GOT3 (cell line): ENCODE data around the gene SSTR4.

Source experiments
- DNase-seq: peaks from one replicate; lab custom pipeline; 2025; ENCODE audit warnings: mixed read lengths; lab: John Stamatoyannopoulos, UW

SSTR4 gene

GRCh38 chr20:23043376-23043775 lies 8.3 kb downstream of the SSTR4 start:
- DNase-seq = no peak

DNA sequence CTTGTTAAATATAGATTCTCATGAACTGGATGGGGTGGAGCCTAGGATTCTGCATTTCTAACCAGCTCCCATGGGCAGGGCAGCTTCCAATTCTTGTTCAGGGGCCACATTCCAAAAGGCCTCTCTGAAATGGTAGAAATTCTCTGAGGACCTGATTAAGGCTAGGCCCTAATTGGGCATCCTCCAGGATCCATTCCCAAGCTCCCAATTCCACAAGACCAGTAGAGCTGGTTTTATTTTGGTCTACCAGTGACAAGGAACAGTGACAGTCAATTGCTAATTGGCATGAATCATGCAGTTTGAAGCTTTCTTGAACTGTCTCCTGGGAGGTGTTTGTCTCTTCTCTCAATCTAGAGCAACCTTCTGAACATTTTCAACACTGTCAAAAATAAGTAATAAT lies 11.3 kb downstream of the SSTR4 start:
- no peak for DNase-seq

DNA sequence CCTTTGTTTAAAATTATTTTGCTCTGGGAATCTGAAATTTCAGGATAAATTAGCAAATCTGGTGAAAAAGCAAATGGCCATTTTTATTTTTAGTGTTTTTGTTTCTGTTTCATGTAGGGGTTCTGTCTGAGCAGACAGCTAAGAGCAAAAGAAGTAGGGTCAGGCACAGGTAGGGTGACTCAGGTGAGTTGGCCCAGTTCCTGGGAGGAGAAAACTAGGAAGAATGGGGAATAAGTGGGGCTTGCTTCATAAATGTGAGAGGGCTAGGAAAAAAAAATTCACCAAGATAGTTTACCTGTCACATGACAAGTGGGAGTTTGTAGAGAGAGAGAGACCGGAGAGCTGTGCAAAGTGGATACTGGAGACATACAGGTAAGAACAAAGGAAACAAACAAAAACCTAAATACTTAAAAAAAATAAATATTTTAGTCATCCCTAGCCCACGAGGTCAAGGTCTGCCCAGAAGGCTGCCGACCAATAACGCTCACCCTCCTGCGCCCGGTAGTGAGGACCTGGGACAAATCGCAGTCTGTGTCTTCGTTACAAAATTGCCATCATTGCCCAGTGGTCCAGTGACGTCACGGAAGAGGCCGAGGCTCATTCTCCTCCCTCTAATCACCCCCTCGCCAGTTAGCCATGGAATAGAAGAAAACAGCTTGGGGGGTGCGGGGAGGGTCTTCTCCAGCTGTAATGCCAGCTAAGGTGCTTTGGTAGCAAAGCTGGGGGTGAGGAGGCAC lies 12.1 kb downstream of the SSTR4 start:
- no peak for DNase-seq

DNA sequence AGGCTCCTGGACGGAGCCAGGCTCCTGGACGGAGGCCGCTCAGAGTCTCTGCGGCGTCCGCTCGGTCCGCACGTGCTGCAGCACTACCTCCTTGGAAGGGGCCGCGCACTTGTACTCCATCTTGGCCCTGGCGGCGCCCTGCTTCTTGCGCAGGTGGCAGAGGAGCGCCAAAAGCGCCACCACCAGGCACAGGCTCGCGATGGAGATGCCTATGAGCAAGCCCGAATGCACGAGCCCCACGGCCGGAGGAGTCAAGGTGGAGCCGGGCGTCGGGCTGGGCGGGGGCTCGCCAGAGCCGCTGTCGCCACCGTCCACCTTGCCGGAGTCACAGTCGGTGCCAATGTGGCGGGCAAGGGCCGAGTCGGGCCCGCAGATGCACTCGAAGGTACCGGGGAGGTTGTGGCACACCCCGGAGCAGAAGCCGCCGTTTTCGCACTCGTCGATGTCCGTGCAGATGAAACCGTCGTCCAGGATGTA lies 12.7 kb downstream of the SSTR4 start:
- DNase-seq = no peak

DNA sequence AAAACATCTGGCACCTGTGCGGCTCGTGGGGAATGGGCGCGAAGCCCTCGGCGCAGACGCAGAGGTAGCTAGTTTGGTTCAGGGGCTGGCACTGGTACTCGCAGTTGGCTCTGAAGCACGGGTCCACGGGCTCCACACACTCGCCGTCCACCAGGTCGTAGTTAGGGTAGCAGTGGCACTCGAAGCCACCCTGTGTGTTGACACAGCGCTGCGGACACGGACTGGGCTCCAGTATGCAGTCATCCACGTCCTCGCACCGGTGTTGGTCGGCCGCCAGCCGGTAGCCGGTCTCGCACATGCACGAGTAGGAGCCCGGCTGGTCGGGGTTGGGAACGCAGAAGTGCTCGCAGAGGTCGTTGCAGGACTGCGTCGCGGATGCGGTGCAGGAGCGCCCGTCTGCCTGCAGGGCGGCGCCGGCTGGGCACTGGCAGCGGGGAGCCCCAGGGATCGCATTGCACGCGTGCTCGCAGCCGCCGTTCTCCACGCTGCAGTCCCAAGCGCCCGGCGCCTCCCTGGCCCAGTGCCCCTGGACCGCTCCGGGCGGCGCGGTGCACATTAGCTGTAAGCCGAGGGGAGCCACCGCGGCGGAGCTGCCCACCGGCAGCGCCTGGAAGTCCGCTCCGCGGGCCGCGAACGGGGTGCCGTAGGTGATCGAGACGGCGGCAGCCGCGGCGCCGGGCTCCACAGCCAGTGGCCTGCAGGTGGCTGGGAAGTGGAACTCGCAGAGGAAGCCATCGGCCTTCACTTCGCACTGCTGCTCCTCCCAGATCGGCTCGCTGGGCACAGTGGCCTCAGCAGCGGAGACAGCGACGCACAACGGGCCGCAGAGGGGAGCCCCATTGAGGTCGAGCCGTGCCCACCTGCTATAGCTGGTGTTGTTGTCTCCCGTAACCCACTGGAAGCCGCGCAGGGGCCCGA lies 13.4 kb downstream of the SSTR4 start:
- DNase-seq = peak; percentile 47

DNA sequence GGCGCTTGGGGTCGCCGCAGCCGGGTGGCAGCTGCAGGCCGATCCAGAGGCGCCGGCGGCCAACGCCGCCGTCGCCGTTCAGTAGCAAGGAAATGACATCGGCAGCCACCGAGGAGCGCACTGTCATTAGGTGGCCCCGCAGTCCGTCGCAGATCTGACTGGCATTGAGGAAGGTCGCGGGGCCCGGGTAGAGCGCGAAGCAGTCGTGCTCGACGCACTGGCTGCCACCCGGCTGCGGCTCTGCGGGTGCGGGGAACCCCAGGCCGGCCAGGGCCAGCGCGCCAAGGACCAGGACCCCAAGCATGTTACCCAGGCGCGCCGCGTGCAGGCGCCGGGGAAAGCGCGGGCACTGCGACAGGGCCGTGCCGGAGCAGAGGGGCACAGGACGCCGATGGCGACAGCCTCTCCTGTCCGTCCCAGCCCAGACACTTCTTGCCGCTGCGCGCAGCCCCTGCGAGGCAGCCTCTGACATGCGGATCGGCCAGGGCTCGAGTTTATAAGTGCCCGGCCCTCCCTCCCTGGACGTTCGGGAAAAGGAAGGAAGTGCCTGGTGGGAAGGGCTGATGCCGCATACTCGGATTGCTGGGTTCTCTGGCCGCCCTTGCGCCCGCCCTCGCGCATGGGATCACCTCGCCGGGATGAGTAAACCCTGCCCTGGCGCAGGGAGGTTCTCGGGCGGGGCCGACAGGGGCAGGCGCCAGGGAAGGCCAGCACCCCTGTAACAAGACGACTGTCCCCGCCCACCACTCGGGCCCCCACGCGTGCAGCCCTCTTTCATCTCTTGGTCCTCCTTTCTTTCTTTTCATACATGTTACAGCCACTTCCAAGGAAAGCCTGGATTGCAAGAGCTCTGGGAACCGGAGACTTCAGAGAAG lies 14.3 kb downstream of the SSTR4 start, which contains the start of gene THBD:
Gene THBD, minus strand, starts transcription at position 472 of the 875 bp plus-strand sequence. Its CDS starts 168 bp downstream, at position 304.
- peak; percentile 45 for DNase-seq

- no peak for DNase-seq
These were observed 15.1 kb downstream of the SSTR4 start for GRCh38 chr20:23050076-23050838.

GRCh38 chr20:23050847-23051627 lies 15.9 kb downstream of the SSTR4 start:
- DNase-seq = no peak

DNA sequence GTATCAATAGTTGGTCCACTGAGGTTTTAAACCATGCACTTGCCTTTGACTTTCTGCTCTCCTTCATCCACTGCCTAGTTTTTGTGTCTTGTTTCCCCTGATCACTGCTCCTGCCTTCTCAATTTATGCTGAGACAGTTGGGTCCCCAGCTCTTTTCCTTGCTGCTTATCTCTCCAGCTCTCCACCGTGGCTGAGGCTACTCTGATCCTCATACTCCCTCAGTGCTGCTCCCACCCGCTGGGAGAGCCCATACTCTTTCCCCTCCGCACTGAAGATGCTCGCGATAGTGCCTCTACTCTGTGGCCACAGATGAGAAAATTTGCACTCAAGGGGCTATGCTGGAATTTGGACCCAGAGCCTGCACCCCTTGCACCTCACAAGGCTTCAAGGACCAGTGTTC lies 17.8 kb downstream of the SSTR4 start:
- DNase-seq = no peak

GRCh38 chr20:23058240-23058639 lies 23.1 kb downstream of the SSTR4 start:
- DNase-seq = no peak

GRCh38 chr20:23059001-23059400 lies 23.9 kb downstream of the SSTR4 start:
- DNase-seq = no peak

DNA sequence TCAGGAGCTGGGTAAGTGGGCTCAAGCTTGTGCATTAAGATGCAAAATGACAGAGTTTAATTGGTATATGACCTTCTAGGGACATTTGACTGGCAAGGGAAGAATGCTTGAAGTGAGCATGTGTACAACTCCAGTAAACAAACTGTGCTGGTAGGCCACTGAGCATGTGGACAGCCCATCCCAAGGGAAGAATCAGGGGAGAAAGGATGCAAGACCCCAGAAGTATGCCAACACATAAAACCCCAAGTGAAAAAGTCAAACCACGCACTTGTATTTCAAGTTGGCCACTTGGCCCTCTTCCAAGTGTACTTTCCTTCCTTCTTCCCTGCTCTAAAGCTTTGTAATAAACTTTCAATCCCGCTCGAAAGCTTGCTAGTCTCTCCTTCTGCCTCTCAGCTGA lies 24.7 kb downstream of the SSTR4 start:
- DNase-seq = no peak

DNA sequence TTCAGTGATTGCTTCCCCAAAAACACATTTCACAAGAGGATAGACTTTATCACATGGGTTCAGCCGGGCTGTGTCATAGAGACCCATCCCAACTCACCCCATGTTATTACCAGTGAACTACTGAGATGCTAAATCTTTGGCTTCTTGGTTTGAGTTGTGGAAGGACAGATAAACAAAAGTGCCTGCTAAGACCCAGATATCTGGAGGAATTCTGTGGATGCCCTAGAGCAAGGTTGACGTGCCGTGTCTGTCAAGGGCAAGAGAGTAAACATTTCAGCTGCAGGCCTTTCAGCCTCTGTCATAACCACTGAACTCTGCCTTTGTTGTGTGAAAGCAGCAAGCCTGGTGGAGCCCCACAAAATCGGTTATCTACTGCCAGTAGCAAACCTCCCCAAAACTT lies 25.5 kb downstream of the SSTR4 start:
- no peak for DNase-seq

- DNase-seq = no peak
These were observed 26.1 kb downstream of the SSTR4 start for GRCh38 chr20:23061262-23061661.

- DNase-seq = no peak
These were observed 26.8 kb downstream of the SSTR4 start for GRCh38 chr20:23061734-23062561.

GRCh38 chr20:23062632-23063031 lies 27.5 kb downstream of the SSTR4 start:
- no peak for DNase-seq

DNA sequence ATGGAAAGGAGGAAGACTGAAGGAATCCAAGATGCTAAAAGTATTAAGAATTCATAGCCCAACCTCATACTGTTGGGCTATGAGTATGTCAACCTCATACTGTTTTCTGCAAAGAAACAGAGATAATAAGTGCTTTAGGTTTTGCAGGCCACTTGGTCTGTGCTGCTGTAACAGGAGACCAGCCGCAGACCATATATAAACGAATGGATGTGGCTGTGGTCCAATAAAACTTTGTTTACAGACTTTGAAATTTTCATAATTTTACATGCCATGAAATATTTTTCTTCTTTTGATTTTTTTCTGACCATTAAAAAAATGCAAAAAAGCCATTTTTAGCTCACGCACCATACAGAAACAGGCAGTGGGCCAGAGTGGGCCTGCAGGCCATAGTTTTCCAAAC lies 28.1 kb downstream of the SSTR4 start:
- DNase-seq = no peak

DNA sequence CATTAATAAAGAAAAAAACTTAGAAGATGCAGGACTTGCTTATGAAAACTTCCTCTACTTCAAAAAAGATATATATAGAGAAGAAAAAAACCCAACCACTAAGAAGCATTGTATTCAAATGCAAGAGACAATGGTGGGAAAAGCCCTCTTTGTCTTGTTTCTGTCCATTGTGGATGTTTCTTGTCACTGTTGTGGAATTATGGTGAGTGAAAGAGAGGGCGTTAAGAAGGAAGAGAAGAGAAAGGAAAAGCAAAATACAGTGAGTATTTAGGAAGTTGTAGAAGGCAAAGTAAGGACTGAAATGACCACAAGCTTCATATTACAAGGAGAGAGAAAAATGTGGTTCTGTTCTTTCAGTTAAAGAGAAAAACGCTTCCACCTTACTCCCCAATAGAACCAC lies 28.5 kb downstream of the SSTR4 start:
- no peak for DNase-seq
